ENCODE measurements around the gene RPL10. TPM values are rescaled to one million over a fixed set of nuclear protein-coding genes. Genes with fewer than 3 reads are reported as not detected.

RPL10 gene
- total RNA-seq, 1 donor from 2014 or later: 6,023 TPM

DNA sequence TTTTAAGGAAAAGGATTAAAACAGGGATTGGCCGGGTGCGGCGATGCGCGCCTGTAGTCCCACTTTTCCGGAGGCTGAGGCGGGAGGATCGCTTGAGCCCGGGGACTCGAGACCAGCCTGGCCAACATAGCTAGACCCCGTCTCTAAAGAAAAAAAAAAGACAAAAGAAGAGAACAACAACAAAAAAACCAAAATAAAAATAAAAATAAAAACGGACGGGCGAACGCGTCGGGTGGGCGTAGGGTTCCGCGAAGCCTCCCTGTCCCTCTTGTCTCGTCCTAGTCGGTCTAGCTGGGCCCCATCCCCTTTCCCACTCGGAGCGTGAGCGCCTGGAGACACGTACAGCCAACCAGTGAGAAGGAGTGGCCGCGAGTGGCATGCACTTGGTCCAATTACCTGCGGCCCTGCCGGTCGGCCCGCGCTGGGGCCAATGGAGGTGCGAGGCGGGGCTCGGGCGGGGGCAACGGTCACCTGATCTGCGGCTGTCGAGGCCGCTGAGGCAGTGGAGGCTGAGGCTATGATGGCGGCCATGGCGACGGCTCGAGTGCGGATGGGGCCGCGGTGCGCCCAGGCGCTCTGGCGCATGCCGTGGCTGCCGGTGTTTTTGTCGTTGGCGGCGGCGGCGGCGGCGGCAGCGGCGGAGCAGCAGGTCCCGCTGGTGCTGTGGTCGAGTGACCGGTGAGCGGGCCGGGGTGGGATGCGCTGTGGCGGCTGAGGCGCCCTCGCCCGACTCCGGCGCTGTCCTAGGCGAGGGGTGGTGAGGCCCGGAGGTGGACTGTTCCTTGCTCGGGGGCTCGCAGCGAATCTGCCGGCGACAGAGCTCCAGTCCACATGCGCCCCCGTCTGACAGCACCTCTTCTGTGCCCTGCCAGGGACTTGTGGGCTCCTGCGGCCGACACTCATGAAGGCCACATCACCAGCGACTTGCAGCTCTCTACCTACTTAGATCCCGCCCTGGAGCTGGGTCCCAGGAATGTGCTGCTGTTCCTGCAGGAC, 30.3 kb downstream of the RPL10 start, which contains the start of gene ATP6AP1:
TSS of gene ATP6AP1 (plus strand) at position 502 of the 996 bp plus-strand sequence. CDS start at position 518, 16 bp downstream.
- peaks cover 3% of the 10 kb centered on the region for H3K36me3 ChIP-seq (ENCODE audit: control insufficient read depth, insufficient read depth, low read length)
- H3K4me3 ChIP-seq (ENCODE audit: low read depth, low read length): peak within 1 kb of the TSS; percentile 59
- FAIRE-seq: no peak
- DNase-seq (ENCODE audit: low read depth): peak; percentile 75
- H3K27me3 ChIP-seq (ENCODE audit: control insufficient read depth, insufficient read depth, low read length): no peaks in the 10 kb centered on the region
- TF ChIP-seq, protein P1, sequence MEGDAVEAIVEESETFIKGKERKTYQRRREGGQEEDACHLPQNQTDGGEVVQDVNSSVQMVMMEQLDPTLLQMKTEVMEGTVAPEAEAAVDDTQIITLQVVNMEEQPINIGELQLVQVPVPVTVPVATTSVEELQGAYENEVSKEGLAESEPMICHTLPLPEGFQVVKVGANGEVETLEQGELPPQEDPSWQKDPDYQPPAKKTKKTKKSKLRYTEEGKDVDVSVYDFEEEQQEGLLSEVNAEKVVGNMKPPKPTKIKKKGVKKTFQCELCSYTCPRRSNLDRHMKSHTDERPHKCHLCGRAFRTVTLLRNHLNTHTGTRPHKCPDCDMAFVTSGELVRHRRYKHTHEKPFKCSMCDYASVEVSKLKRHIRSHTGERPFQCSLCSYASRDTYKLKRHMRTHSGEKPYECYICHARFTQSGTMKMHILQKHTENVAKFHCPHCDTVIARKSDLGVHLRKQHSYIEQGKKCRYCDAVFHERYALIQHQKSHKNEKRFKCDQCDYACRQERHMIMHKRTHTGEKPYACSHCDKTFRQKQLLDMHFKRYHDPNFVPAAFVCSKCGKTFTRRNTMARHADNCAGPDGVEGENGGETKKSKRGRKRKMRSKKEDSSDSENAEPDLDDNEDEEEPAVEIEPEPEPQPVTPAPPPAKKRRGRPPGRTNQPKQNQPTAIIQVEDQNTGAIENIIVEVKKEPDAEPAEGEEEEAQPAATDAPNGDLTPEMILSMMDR (IDR thresholded peaks at IDR 0.05; ENCODE audit: insufficient read depth, low read length, severe bottlenecking): peak; percentile 10

DNA sequence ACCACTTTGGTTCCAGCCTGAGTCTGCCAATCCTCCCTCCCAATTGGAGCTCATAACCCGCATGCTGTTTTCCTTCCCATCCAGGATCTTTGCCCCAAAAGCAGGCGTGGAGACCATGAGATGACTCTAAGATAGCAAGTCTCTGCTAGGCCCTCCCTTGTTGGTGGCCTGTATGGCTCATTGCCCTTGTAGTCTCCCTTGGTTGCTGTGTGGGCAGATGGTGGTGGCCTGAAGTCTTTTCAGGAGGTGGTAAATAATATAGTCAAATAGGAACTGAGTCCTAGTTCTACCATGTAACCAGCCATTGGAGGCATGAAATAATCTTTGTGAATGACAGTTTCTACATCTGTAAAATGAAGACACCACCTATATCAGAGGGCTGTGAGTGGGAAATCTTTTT, 31.5 kb downstream of the RPL10 start:
- FAIRE-seq: no peak

DNA sequence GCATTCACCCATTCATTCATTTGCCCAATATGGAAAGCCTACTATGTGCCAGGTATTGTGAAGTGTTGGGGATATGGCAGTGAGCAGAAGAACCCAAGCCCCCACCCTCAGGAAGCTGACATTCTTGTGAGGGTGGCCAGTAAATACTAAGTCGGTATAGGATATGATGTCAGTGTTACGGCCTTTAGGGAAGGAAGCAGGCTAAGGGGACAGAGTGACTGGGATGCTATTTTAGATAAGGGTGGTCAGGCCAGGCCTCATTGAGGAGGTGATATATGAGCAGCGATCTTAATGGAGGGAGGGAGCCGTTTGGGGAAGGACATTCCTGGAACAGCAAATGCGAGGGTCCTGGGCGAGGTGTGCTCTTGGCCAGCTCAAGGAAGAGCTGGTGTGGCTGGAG, 32.3 kb downstream of the RPL10 start:
- TF ChIP-seq, protein P1 (IDR thresholded peaks at IDR 0.05; ENCODE audit: insufficient read depth, low read length, severe bottlenecking): no peak
- FAIRE-seq (no peak), DNase-seq (ENCODE audit: low read depth) (no peak)
- Histone ChIP-seq H3K4me3 (ENCODE audit: low read depth, low read length) (no peak overlapping the region), H3K36me3 (ENCODE audit: control insufficient read depth, insufficient read depth, low read length) (peaks cover 5% of the 10 kb centered on the region), H3K27me3 (ENCODE audit: control insufficient read depth, insufficient read depth, low read length) (no peaks in the 10 kb centered on the region)

More for the DNA sequence above, 31.5 kb downstream of the RPL10 start:
- TF ChIP-seq, protein P1 (IDR thresholded peaks at IDR 0.05; ENCODE audit: insufficient read depth, low read length, severe bottlenecking): no peak
- Histone ChIP-seq H3K36me3 (ENCODE audit: control insufficient read depth, insufficient read depth, low read length) (peaks cover 3% of the 10 kb centered on the region), H3K27me3 (ENCODE audit: control insufficient read depth, insufficient read depth, low read length) (no peaks in the 10 kb centered on the region), H3K4me3 (ENCODE audit: low read depth, low read length) (no peak overlapping the region)
- DNase-seq (ENCODE audit: low read depth): no peak

DNA sequence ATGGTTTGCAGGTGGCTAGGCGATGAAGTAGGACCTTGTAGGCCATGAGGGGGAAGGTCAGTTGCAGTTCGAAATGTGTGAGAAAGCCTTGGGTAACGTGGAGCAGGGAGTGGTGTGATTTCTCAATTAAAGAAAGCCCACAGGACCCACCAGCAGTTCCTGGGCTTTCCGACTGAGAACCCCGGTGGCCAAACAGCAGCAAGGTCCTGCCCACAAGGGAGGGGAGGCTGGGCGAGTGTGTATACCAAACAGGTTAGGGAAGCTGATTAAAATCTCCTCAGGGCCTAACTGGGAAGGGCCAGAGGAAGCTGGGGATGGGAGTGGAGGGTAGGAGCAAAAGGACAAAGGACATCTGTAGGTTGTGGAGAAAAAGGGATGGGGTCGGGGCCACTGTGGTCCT, 32.7 kb downstream of the RPL10 start:
- FAIRE-seq (peak; percentile 36), DNase-seq (ENCODE audit: low read depth) (no peak)
- TF ChIP-seq, protein P1 (IDR thresholded peaks at IDR 0.05; ENCODE audit: insufficient read depth, low read length, severe bottlenecking): no peak
- Histone ChIP-seq H3K27me3 (ENCODE audit: control insufficient read depth, insufficient read depth, low read length) (no peaks in the 10 kb centered on the region), H3K36me3 (ENCODE audit: control insufficient read depth, insufficient read depth, low read length) (peaks cover 7% of the 10 kb centered on the region), H3K4me3 (ENCODE audit: low read depth, low read length) (no peak overlapping the region)

DNA sequence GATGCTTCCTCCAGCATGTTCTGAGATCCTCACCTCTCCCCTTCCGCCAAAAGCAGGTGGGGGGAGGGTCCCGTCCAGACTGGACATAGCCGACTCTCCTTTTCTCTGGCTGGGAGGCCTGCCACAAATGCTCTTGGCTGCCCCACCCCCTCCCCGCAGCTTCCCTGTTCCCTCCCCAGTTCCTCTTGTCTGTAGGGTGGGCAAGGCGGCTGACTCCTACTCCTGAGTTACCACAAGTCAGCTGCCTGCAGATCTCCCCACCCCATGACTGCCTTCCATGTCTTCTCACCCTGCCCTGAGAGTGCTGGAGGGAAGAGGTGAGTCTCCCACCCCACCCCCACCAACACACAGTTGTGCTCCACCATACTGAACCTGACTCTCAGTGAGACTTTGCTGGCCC, 33.2 kb downstream of the RPL10 start:
- no peak for FAIRE-seq
- H3K27me3 ChIP-seq (ENCODE audit: control insufficient read depth, insufficient read depth, low read length): no peaks in the 10 kb centered on the region
- DNase-seq (ENCODE audit: low read depth): no peak
- TF ChIP-seq, protein P1 (IDR thresholded peaks at IDR 0.05; ENCODE audit: insufficient read depth, low read length, severe bottlenecking): no peak
- peaks cover 7% of the 10 kb centered on the region for H3K36me3 ChIP-seq (ENCODE audit: control insufficient read depth, insufficient read depth, low read length)
- H3K4me3 ChIP-seq (ENCODE audit: low read depth, low read length): no peak overlapping the region

Measured in bronchial epithelial cell (primary cell).